GM12873 (cell line): ENCODE results near the gene LAMC2.

Experiments
- CTCF ChIP-seq: IDR thresholded peaks from 2 replicates; pipeline ENCODE4 v1.5.1; 2012; ENCODE audit warnings: low read depth, mild to moderate bottlenecking, moderate library complexity, low read length, control low read depth; ENCODE audit not compliant: insufficient read depth; ENCODE audit errors: missing control alignments

LAMC2 gene

GRCh38 chr1:183219616-183220009 lies 33.5 kb downstream of the LAMC2 start:
- no peak for TF ChIP-seq CTCF

- TF ChIP-seq CTCF = no peak
These were observed 36.8 kb downstream of the LAMC2 start for GRCh38 chr1:183222909-183223308.

GRCh38 chr1:183223467-183223866 lies 37.4 kb downstream of the LAMC2 start:
- TF ChIP-seq CTCF = no peak

GRCh38 chr1:183226361-183226760 lies 40.3 kb downstream of the LAMC2 start:
- TF ChIP-seq CTCF = no peak

GRCh38 chr1:183226963-183227362 lies 40.9 kb downstream of the LAMC2 start:
- TF ChIP-seq CTCF = no peak

GRCh38 chr1:183227422-183228346 lies 41.6 kb downstream of the LAMC2 start:
- TF ChIP-seq CTCF = peak; percentile 91

GRCh38 chr1:183228347-183229220 lies 42.5 kb downstream of the LAMC2 start:
- no peak for TF ChIP-seq CTCF
